ENCODE results near the gene LBP.

DNA sequence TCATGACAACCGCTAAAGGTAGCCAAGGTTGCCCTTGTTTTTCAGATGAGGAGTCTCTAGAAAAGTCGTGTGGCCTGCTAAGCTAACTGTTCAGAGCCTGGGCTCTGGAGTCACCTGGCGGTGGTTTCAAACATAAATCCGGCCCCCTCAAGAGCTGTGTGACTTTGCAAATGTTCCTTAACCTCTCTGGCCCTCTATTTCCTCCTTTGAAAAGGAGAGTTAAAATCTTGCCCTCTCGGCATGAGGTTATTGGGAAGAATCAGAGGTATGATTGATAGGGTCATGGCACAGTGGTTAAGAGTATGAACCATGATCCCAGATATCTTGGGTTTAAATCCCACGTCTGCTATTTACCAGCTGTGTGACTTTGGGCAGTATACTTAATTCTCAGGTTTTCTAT lies 5.6 kb upstream of the LBP start:
- TF ChIP-seq CTCF (IDR thresholded peaks at IDR 0.05; ENCODE audit: borderline replicate concordance, extremely low read depth, low read length, poor library complexity, severe bottlenecking) = no peak
- TF ChIP-seq EZH2 (IDR thresholded peaks at IDR 0.05; ENCODE audit: borderline replicate concordance, low read depth, low read length, severe bottlenecking) = no peak

Data from DND-41 (cell line).